HEK293T (cell line): ENCODE measurements around the gene CELF1.

ENCODE experiments used
- CTCF ChIA-PET: fragments of 350-600 bp; formaldehyde crosslinking; extraction: SDS; loops from one replicate; lab custom pipeline; 2021; ENCODE audit warnings: antibody characterized with exemption, inconsistent platforms; lab: Yijun Ruan, JAX
- POLR2A ChIA-PET: fragments of 350-600 bp; formaldehyde crosslinking; extraction: SDS; loops from one replicate; lab custom pipeline; 2020; ENCODE audit warnings: antibody characterized with exemption, inconsistent platforms; lab: Yijun Ruan, JAX
- DNase-seq: peaks from one replicate; pipeline ENCODE4 v3.0.0; 2012; ENCODE audit warnings: mixed read lengths; ENCODE audit errors: extremely low spot score
- ARNT ChIP-seq: fragments of 450-650 bp; IDR thresholded peaks from 2 replicates; pipeline ENCODE4 v1.6.1; 2017; ENCODE audit warnings: mild to moderate bottlenecking
- BHLHE40 ChIP-seq: fragments of 450-650 bp; IDR thresholded peaks from 2 replicates; pipeline ENCODE4 v1.6.1; 2016; ENCODE audit warnings: mild to moderate bottlenecking, moderate library complexity, borderline replicate concordance
- CTBP1 ChIP-seq: fragments of 450-650 bp; IDR thresholded peaks from 2 replicates; pipeline ENCODE4 v1.6.1; 2016; ENCODE audit warnings: borderline replicate concordance
- ELF4 ChIP-seq: fragments of 450-650 bp; IDR thresholded peaks from 2 replicates; pipeline ENCODE4 v1.6.1; 2017; ENCODE audit warnings: antibody characterized with exemption
- FOXA1 ChIP-seq: fragments of 450-650 bp; IDR thresholded peaks from 2 replicates; pipeline ENCODE4 v1.6.1; 2016; ENCODE audit warnings: mild to moderate bottlenecking
- FOXK2 ChIP-seq: fragments of 450-650 bp; IDR thresholded peaks from 2 replicates; pipeline ENCODE4 v1.6.1; 2016; ENCODE audit warnings: mild to moderate bottlenecking
- FOXM1 ChIP-seq: fragments of 450-650 bp; IDR thresholded peaks from 2 replicates; pipeline ENCODE4 v1.6.1; 2017; ENCODE audit warnings: mild to moderate bottlenecking, borderline replicate concordance
- HDGF ChIP-seq: fragments of 450-650 bp; IDR thresholded peaks from 2 replicates; pipeline ENCODE4 v1.6.1; 2017; ENCODE audit warnings: antibody characterized with exemption, borderline replicate concordance
- L3MBTL2 ChIP-seq: fragments of 450-650 bp; conservative IDR thresholded peaks from 2 replicates; pipeline ENCODE4 v1.6.1; 2016; ENCODE audit warnings: mild to moderate bottlenecking
- LEF1 ChIP-seq: fragments of 450-650 bp; IDR thresholded peaks from 2 replicates; pipeline ENCODE4 v1.6.1; 2017; ENCODE audit warnings: mild to moderate bottlenecking, borderline replicate concordance
- NFRKB ChIP-seq: fragments of 450-650 bp; IDR thresholded peaks from 2 replicates; pipeline ENCODE4 v1.6.1; 2016; ENCODE audit warnings: mild to moderate bottlenecking, moderate library complexity
- PKNOX1 ChIP-seq: fragments of 450-650 bp; IDR thresholded peaks from 2 replicates; pipeline ENCODE4 v1.6.1; 2016
- SP1 ChIP-seq: fragments of 450-650 bp; IDR thresholded peaks from 2 replicates; pipeline ENCODE4 v1.6.1; 2017
- SUZ12 ChIP-seq: fragments of 450-650 bp; IDR thresholded peaks from 2 replicates; pipeline ENCODE4 v1.6.1; 2016; ENCODE audit warnings: mild to moderate bottlenecking
- TARDBP ChIP-seq: fragments of 450-650 bp; IDR thresholded peaks from 2 replicates; pipeline ENCODE4 v1.6.1; 2016
- ZNF384 ChIP-seq: fragments of 450-650 bp; IDR thresholded peaks from 2 replicates; pipeline ENCODE4 v1.6.1; 2016

CELF1 gene

GRCh38 chr11:47593492-47593933 lies 40.6 kb upstream of the CELF1 start:
- POLR2A ChIA-PET, result interaction anchor here (1.3 kb wide), 1 partner anchor 29 kb away, joined by 4 read pairs; the partner anchor contains the start of gene PTPMT1
- DNase-seq, result no peak
- CTCF ChIA-PET, result no interaction called here
- TF ChIP-seq ARNT (no peak), BHLHE40 (no peak), CTBP1 (no peak), L3MBTL2 (no peak), TARDBP (no peak), NFRKB (no peak), SUZ12 (no peak), ELF4 (no peak), SP1 (no peak), FOXK2 (no peak), HDGF (no peak), ZNF384 (no peak), FOXM1 (no peak)

- ChIA-PET POLR2A (no interaction called here), CTCF (no interaction called here)
- no peak for DNase-seq
- no peak for TF ChIP-seq LEF1
- TF ChIP-seq ZNF384, result no peak
- no peak for TF ChIP-seq SUZ12
- TF ChIP-seq FOXK2, result no peak
- no peak for TF ChIP-seq L3MBTL2
- no peak for TF ChIP-seq PKNOX1
These were observed 40.0 kb upstream of the CELF1 start for GRCh38 chr11:47592970-47593369.

- TF ChIP-seq PKNOX1 (no peak), FOXM1 (no peak), LEF1 (no peak), FOXK2 (no peak), ELF4 (no peak), HDGF (no peak)
- DNase-seq, result no peak
- ChIA-PET POLR2A (no interaction called here), CTCF (no interaction called here)
These were observed 39.3 kb upstream of the CELF1 start for GRCh38 chr11:47592251-47592650.

- CTCF ChIA-PET, result no interaction called here
- TF ChIP-seq LEF1 (no peak), NFRKB (no peak), CTBP1 (no peak), ZNF384 (no peak), TARDBP (no peak), SUZ12 (no peak), PKNOX1 (no peak), FOXK2 (no peak), FOXA1 (no peak), ARNT (no peak), BHLHE40 (no peak), ELF4 (no peak)
- no peak for DNase-seq
- POLR2A ChIA-PET, result no interaction called here
These were observed 38.8 kb upstream of the CELF1 start for GRCh38 chr11:47591764-47592163.

- DNase-seq, result no peak
- ChIA-PET POLR2A (no interaction called here), CTCF (no interaction called here)
- TF ChIP-seq L3MBTL2, result no peak
- no peak for TF ChIP-seq NFRKB
- no peak for TF ChIP-seq SUZ12
- TF ChIP-seq HDGF, result no peak
- TF ChIP-seq FOXK2, result no peak
- no peak for TF ChIP-seq TARDBP
These were observed 37.3 kb upstream of the CELF1 start for GRCh38 chr11:47589977-47590861.

GRCh38 chr11:47589584-47589976 lies 36.6 kb upstream of the CELF1 start:
- TF ChIP-seq ARNT (no peak), L3MBTL2 (no peak), BHLHE40 (no peak), SUZ12 (no peak), NFRKB (no peak), ELF4 (no peak), FOXA1 (no peak), LEF1 (no peak), FOXM1 (no peak), ZNF384 (no peak), SP1 (no peak), TARDBP (no peak), CTBP1 (no peak), HDGF (no peak), FOXK2 (no peak), PKNOX1 (no peak)
- DNase-seq, result no peak
- POLR2A ChIA-PET, result no interaction called here
- CTCF ChIA-PET, result no interaction called here
